Right lobe of liver (tissue), 4 donors: ENCODE results near the gene CENPA.

Source experiments
- CTCF ChIP-seq, 4 donors: fragments of 200-600 bp in 3 of 4; fragments of 450-650 bp in 1 of 4; IDR thresholded peaks; one replicate each; pipeline versions ENCODE4 v1.5.1 to v1.8.0; 2016 to 2022; ENCODE audit warnings: antibody characterized with exemption in 4 of 4, mild to moderate bottlenecking in 2 of 4
- POLR2A ChIP-seq: fragments of 450-650 bp; IDR thresholded peaks from one replicate; pipeline ENCODE4 v1.6.1; 2017; ENCODE audit warnings: antibody characterized with exemption, mild to moderate bottlenecking
- donor health status: DM: no; HTN: no; CAD: no.
- donor health status: DM: no; HTN: no; CAD: no.
- donor health status: DM: no; HTN: yes; CAD: no.

- TF ChIP-seq CTCF (IDR thresholded peaks at IDR 0.05) (no peak), POLR2A (no peak)
Observed at GRCh38 chr2:26744953-26745352, 40.9 kb upstream of the CENPA start.
